A549 (cell line): ENCODE measurements around the gene CTCFL.

Experiments
- BHLHE40 ChIP-seq: IDR thresholded peaks from 2 replicates; pipeline ENCODE4 v1.6.1; 2012; ENCODE audit warnings: low read depth, low read length, inconsistent platforms
- CHD2 ChIP-seq: fragments of 150-350 bp; IDR thresholded peaks from 2 replicates; pipeline ENCODE4 v1.6.1; 2014; ENCODE audit warnings: low read length; ENCODE audit not compliant: partially characterized antibody
- CTCF ChIP-seq: fragments of >200 bp; sonication (Bioruptor Twin); formaldehyde crosslinking; IDR thresholded peaks from 3 replicates; pipeline ENCODE4 v1.5.1; 2016
- FOXS1 ChIP-seq: fragments of 250-450 bp; sonication (Bioruptor Pico); IDR thresholded peaks from 2 replicates; pipeline ENCODE4 v1.5.0; 2020; ENCODE audit warnings: mild to moderate bottlenecking, moderate library complexity
- POLR2A ChIP-seq: IDR thresholded peaks from 2 replicates; pipeline ENCODE4 v1.6.1; 2012; ENCODE audit warnings: mild to moderate bottlenecking, low read length
- RFX5 ChIP-seq: fragments of 450-650 bp; IDR thresholded peaks from 2 replicates; pipeline ENCODE4 v1.7.1; 2014; ENCODE audit warnings: antibody characterized with exemption, mild to moderate bottlenecking, moderate library complexity
- USF2 ChIP-seq: fragments of 450-650 bp; IDR thresholded peaks from 2 replicates; pipeline ENCODE4 v1.6.1; 2014; ENCODE audit warnings: antibody characterized with exemption
- TF ChIP-seq, protein P1 (sequence below): fragments of 200-600 bp; sonication (generic); IDR thresholded peaks from 2 replicates; pipeline ENCODE4 v1.6.1; 2016; ENCODE audit warnings: antibody characterized with exemption, mild to moderate bottlenecking, moderate library complexity

- no peak for TF ChIP-seq USF2
- no peak for TF ChIP-seq CTCF
- no peak for TF ChIP-seq BHLHE40
- no peak for TF ChIP-seq POLR2A
- TF ChIP-seq, protein P1, sequence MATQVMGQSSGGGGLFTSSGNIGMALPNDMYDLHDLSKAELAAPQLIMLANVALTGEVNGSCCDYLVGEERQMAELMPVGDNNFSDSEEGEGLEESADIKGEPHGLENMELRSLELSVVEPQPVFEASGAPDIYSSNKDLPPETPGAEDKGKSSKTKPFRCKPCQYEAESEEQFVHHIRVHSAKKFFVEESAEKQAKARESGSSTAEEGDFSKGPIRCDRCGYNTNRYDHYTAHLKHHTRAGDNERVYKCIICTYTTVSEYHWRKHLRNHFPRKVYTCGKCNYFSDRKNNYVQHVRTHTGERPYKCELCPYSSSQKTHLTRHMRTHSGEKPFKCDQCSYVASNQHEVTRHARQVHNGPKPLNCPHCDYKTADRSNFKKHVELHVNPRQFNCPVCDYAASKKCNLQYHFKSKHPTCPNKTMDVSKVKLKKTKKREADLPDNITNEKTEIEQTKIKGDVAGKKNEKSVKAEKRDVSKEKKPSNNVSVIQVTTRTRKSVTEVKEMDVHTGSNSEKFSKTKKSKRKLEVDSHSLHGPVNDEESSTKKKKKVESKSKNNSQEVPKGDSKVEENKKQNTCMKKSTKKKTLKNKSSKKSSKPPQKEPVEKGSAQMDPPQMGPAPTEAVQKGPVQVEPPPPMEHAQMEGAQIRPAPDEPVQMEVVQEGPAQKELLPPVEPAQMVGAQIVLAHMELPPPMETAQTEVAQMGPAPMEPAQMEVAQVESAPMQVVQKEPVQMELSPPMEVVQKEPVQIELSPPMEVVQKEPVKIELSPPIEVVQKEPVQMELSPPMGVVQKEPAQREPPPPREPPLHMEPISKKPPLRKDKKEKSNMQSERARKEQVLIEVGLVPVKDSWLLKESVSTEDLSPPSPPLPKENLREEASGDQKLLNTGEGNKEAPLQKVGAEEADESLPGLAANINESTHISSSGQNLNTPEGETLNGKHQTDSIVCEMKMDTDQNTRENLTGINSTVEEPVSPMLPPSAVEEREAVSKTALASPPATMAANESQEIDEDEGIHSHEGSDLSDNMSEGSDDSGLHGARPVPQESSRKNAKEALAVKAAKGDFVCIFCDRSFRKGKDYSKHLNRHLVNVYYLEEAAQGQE = no peak
- no peak for TF ChIP-seq CHD2
- no peak for TF ChIP-seq RFX5
- no peak for TF ChIP-seq FOXS1 (CRISPR knock-in tag)
These were observed 73.5 kb downstream of the CTCFL start for GRCh38 chr20:57451431-57451794.
